Ishikawa (cell line): ENCODE data around the gene COX7B2.

Source experiments
- CREB1 ChIP-seq: IDR thresholded peaks from 2 replicates; pipeline ENCODE4 v1.6.1; 2012; ENCODE audit warnings: low read depth
- EGR1 ChIP-seq: IDR thresholded peaks from 2 replicates; pipeline ENCODE4 v1.6.1; 2012
- EP300 ChIP-seq: IDR thresholded peaks from 2 replicates; pipeline ENCODE4 v1.6.1; 2012; ENCODE audit warnings: borderline replicate concordance
- FOXM1 ChIP-seq: IDR thresholded peaks from 2 replicates; pipeline ENCODE4 v1.6.1; 2012; ENCODE audit warnings: low read depth, borderline replicate concordance
- NFIC ChIP-seq: IDR thresholded peaks from 2 replicates; pipeline ENCODE4 v1.6.1; 2012
- RAD21 ChIP-seq: IDR thresholded peaks from 2 replicates; pipeline ENCODE4 v1.6.1; 2012; ENCODE audit warnings: low read depth
- TAF1 ChIP-seq: IDR thresholded peaks from 2 replicates; pipeline ENCODE4 v1.6.1; 2012; ENCODE audit warnings: low read depth, mild to moderate bottlenecking
- ZBTB7A ChIP-seq: IDR thresholded peaks from 2 replicates; pipeline ENCODE4 v1.6.1; 2012; ENCODE audit warnings: low read depth
- TF ChIP-seq, protein P1 (sequence below): IDR thresholded peaks from 2 replicates; pipeline ENCODE4 v1.6.1; 2012; ENCODE audit warnings: low read depth, mild to moderate bottlenecking
- TF ChIP-seq, protein P2 (sequence below): IDR thresholded peaks from 2 replicates; pipeline ENCODE4 v1.6.1; 2012

COX7B2 gene

DNA sequence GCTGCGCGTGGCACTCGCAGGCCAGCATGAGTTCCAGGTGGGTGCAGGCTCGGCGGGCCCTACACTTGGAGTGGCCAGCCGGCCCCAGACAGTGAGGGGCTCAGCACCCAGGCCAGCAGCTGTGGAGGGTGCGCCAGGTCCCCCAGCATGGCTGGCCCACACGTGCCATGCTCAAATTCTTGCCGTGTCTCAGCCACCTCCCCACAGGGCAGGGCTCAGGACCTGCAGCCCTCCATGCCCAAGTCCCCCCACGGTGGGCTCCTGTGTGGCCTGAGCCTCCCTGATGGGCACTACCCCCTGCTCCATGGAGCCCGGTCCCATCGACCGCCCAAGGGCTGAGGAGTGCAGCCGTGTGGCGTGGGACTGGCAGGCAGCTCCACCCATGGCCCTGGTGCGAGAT, 210.2 kb downstream of the COX7B2 start:
- TF ChIP-seq FOXM1, result no peak
- TF ChIP-seq, protein P1, sequence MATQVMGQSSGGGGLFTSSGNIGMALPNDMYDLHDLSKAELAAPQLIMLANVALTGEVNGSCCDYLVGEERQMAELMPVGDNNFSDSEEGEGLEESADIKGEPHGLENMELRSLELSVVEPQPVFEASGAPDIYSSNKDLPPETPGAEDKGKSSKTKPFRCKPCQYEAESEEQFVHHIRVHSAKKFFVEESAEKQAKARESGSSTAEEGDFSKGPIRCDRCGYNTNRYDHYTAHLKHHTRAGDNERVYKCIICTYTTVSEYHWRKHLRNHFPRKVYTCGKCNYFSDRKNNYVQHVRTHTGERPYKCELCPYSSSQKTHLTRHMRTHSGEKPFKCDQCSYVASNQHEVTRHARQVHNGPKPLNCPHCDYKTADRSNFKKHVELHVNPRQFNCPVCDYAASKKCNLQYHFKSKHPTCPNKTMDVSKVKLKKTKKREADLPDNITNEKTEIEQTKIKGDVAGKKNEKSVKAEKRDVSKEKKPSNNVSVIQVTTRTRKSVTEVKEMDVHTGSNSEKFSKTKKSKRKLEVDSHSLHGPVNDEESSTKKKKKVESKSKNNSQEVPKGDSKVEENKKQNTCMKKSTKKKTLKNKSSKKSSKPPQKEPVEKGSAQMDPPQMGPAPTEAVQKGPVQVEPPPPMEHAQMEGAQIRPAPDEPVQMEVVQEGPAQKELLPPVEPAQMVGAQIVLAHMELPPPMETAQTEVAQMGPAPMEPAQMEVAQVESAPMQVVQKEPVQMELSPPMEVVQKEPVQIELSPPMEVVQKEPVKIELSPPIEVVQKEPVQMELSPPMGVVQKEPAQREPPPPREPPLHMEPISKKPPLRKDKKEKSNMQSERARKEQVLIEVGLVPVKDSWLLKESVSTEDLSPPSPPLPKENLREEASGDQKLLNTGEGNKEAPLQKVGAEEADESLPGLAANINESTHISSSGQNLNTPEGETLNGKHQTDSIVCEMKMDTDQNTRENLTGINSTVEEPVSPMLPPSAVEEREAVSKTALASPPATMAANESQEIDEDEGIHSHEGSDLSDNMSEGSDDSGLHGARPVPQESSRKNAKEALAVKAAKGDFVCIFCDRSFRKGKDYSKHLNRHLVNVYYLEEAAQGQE, result no peak
- TF ChIP-seq, protein P2, sequence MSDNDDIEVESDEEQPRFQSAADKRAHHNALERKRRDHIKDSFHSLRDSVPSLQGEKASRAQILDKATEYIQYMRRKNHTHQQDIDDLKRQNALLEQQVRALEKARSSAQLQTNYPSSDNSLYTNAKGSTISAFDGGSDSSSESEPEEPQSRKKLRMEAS, result no peak
- TF ChIP-seq CREB1, result no peak
- TF ChIP-seq RAD21, result no peak
- no peak for TF ChIP-seq EGR1
- no peak for TF ChIP-seq ZBTB7A
- TF ChIP-seq NFIC, result no peak
- no peak for TF ChIP-seq EP300
- no peak for TF ChIP-seq TAF1
